Duodenal mucosa (tissue), 2 donors: ENCODE results near the gene QTRT2.

Source experiments
- H3K27ac ChIP-seq: one replicate; pipeline ENCODE4 v1.7.0; 2013; ENCODE audit warnings: low read depth, low read length
- H3K27me3 ChIP-seq, 2 donors: one replicate each; pipeline ENCODE4 v1.7.0; 2013; ENCODE audit warnings: low read length in 2 of 2, control low read depth in 1 of 2; ENCODE audit not compliant: insufficient read depth in 2 of 2, control insufficient read depth in 1 of 2
- H3K36me3 ChIP-seq, 2 donors: one replicate each; pipeline ENCODE4 v1.7.0; 2013; ENCODE audit warnings: low read length in 2 of 2, control low read depth in 1 of 2; ENCODE audit not compliant: insufficient read depth in 2 of 2, control insufficient read depth in 1 of 2
- H3K4me1 ChIP-seq, 2 donors: one replicate each; pipeline ENCODE4 v1.7.0; 2013; ENCODE audit warnings: low read length in 2 of 2, control low read depth in 1 of 2; ENCODE audit not compliant: insufficient read depth in 2 of 2, control insufficient read depth in 1 of 2
- H3K4me3 ChIP-seq, 2 donors: one replicate each; pipeline ENCODE4 v1.7.0; 2013; ENCODE audit warnings: low read length in 2 of 2, low read depth in 1 of 2
- H3K9ac ChIP-seq, 2 donors: one replicate each; pipeline ENCODE4 v1.7.0; 2013; ENCODE audit warnings: low read length in 2 of 2, low read depth in 1 of 2
- H3K9me3 ChIP-seq, 2 donors: one replicate each; pipeline ENCODE4 v1.7.0; 2013; ENCODE audit warnings: low read length in 2 of 2, control low read depth in 1 of 2; ENCODE audit not compliant: control insufficient read depth in 1 of 2

QTRT2 gene

DNA sequence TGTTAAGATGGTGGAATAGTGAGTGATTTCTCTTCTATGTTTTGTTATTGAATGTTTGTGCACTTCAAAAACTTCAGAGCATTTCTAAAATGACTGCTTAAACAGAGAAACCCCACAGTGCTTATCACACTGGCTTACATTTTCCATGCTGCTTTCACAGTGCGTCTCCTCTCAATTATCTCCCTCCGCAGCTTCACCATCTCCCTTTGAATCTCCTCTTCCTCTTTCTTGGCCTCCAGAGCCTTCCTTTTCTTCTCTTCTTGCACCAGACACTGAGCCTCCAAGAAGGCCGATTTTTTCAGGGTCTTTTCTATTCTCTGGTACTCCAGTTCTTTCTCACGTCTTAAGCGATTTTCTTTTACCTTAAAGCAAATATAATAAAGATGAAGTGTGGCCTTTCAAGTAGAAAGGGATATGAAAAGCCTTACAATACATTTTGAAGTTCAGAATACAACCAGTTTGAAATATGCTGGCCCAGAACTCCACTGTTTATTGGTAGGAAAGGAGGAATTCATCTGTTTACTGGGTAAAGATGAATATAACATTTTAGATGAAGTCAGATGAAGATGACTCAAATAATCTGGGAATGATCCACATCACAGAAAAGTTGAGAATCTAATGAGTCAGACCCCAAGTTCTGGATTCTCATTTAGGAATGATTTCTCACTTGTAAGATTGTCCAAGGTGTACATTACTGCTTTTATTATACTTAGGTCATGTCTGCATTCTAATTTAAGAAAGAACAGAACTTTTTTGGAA is 21.6 kb upstream of the QTRT2 start:
- Histone ChIP-seq H3K9me3 (no peaks in the 10 kb centered on the region), H3K4me1 (no peaks in the 10 kb centered on the region), H3K4me3 (no peak overlapping the region), H3K9ac (no peak overlapping the region), H3K27me3 (no peaks in the 10 kb centered on the region), H3K27ac (no peak overlapping the region), H3K36me3 (peaks cover 0 to 7% of the 10 kb centered on the region in 2 donors)

DNA sequence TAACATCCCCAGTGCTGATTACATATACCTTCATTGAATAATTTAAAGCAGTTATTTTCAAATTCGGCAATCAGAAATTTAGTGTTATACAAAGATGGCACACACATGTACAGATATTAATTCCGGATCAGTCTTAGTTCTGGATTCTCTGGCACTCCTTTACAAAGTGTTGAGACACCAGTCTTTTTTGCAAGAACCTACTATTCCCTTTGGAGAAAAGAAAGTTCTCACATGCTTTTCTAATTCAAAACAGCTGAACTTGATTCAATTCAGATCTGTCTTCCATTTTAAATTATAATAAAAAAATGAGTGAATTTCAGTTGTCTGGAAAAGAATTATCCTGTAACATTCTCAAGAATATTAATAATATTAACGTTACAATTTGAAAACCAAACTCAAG is 20.6 kb upstream of the QTRT2 start:
- Histone ChIP-seq H3K27ac (no peak overlapping the region), H3K36me3 (peaks cover 0 to 7% of the 10 kb centered on the region in 2 donors), H3K27me3 (no peaks in the 10 kb centered on the region), H3K4me1 (no peaks in the 10 kb centered on the region), H3K9ac (no peak overlapping the region), H3K9me3 (no peaks in the 10 kb centered on the region), H3K4me3 (no peak overlapping the region)

DNA sequence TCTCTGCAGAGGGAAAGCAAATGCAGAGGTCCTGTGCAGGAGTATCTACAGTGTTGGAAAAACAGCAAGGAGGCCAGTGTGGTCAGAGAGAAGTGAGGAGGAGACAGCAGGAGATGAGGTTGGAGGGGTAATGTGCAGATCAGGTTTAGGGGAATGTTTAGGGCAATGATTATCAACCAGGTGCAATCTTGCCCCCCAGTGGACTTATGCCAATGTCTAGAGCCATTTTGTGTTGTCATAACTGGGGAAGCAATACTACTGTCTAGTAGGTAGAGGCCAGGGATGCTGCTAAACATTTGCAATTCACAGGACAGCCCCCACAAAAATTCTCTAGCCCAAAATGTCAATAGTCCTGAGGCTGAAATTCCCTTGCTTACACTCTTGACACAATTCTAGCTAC is 13.3 kb upstream of the QTRT2 start:
- H3K9ac ChIP-seq, result no peak overlapping the region
- H3K9me3 ChIP-seq, result no peaks in the 10 kb centered on the region

DNA sequence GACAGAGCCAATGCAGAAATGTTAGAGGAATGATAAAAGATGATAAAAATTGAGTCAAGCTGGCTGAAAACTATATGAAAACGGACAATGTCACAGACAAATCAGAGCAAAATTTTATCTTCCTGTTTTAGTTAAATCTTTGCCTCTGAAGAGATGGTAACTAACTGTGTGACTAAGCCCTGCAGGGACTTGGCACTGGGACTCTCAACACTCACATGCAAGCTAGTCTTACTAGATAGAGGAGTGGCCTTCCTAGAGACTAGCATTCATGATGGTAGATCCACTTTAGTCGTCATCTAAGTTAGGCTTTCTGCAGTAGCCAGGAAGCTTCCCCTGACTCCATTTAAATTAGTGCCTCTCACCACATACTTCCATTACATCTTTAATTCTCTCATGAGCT is 4.3 kb upstream of the QTRT2 start:
- Histone ChIP-seq H3K36me3 (no peaks in the 10 kb centered on the region), H3K27me3 (no peaks in the 10 kb centered on the region), H3K4me3 (no peak overlapping the region), H3K27ac (no peak overlapping the region), H3K9me3 (no peaks in the 10 kb centered on the region), H3K9ac (no peak overlapping the region), H3K4me1 (peaks cover 5 to 9% of the 10 kb centered on the region in 2 donors)

More for the DNA sequence above, 13.3 kb upstream of the QTRT2 start:
- H3K36me3 ChIP-seq, result peaks cover 0 to 2% of the 10 kb centered on the region in 2 donors
- H3K27ac ChIP-seq, result no peak overlapping the region
- H3K27me3 ChIP-seq, result no peaks in the 10 kb centered on the region
- no peaks in the 10 kb centered on the region for H3K4me1 ChIP-seq
- H3K4me3 ChIP-seq, result no peak overlapping the region

DNA sequence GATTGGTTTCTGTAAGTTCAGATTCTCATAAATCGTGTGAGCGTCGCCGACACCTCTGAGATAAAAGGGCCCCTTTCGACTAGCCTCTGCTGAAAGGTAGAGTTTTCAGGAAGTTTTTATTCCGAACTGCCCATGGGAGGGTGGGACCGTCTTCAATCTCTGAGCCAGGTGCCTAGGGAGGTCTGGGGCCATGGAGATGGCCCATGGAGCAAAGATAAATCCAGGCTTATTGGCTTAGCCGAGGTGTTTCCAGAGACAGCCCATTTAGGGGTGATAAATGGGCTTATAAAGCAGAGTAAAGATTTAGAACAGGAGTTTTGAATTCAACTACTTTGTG is 442 bp downstream of the QTRT2 start:
- peak overlapping the region; percentile 58 to 83 for H3K9ac ChIP-seq
- H3K27ac ChIP-seq, result peak overlapping the region; percentile 42
- no peaks in the 10 kb centered on the region for H3K36me3 ChIP-seq
- no peaks in the 10 kb centered on the region for H3K9me3 ChIP-seq
- H3K27me3 ChIP-seq, result no peaks in the 10 kb centered on the region
- peak overlapping the region; percentile 95 to 99 for H3K4me3 ChIP-seq
- peaks cover 13 to 29% of the 10 kb centered on the region in 2 donors for H3K4me1 ChIP-seq

DNA sequence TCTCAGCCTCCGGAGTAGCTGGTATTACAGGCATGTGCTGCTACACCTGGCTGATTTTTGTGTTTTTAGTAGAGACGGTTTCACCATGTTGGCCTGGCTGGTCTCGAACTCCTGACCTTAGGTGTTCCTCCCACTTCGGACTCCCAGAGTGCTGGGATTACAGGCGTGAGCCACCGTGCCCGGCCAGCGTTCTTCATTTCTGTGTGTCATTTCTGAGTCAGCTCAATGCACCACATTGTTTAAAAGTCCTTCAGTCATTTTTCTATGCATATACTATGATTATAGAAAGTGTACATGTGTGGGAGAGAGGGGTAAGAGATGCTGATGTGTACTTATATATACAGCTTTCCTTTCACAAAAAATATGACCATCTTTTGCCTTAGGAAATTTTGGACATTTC is 2.1 kb downstream of the QTRT2 start:
- no peaks in the 10 kb centered on the region for H3K27me3 ChIP-seq
- H3K4me1 ChIP-seq, result peaks cover 13 to 29% of the 10 kb centered on the region in 2 donors
- no peaks in the 10 kb centered on the region for H3K36me3 ChIP-seq
- no peak overlapping the region for H3K4me3 ChIP-seq
- H3K9ac ChIP-seq, result no peak overlapping the region
- H3K9me3 ChIP-seq, result no peaks in the 10 kb centered on the region
- H3K27ac ChIP-seq, result no peak overlapping the region

DNA sequence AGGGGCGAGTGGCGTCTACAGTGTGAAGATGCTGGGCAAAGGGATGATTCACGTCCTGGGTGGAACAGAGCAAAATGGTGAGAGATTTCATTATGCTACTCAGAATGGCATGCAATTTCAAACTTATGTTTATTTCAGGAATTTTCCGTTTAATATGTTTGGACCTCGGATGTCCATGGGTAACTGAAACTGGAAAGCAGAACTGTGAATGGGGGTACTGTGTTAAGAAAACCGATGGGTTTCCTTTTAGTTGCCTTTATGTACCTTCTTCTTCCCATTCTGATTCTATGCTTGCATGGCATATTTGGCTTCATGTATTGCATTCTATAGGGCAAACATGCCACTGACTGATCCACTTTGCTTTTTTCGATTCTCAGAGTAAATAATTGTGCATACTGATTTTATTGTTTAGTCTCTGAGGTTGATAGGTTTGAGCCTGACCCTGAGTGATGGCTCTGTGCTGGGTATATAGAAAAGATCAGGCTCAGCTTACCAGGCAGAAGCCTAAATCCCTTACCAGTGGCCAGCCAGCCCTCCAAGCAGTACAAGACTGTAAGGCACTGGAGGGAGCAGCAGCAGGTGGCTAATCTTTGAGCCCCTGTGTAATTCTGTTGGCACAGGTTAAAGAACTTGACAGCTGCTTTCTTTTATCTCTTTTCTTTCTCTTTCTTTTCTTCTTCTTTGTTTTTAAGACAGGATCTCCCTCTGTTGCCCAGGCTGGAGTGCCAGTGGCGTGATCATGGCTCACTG is 4.5 kb downstream of the QTRT2 start:
- Histone ChIP-seq H3K9me3 (no peaks in the 10 kb centered on the region), H3K27me3 (no peaks in the 10 kb centered on the region), H3K4me1 (peaks cover 8 to 23% of the 10 kb centered on the region in 2 donors), H3K4me3 (no peak overlapping the region), H3K9ac (no peak overlapping the region), H3K27ac (no peak overlapping the region), H3K36me3 (peaks cover 6% of the 10 kb centered on the region in 2 donors)

DNA sequence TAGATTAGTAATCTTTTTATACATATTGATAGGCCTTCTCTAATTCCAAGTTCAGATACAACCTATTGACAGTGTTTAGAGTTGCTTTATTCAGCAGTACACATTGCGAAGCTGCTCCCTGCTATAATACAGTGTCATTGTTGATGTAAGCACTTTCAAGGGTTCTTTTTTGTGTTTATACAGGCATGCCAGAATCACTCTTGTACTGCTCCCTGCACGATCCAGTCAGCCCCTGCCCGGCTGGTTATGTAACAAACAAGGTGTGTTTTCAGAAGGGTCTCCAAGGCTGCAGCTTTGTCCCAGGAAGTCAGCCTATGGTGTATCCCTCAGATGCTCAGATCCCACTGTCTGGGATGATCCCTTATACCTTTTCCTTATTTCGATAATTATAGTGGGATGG is 11.3 kb downstream of the QTRT2 start:
- no peaks in the 10 kb centered on the region for H3K4me1 ChIP-seq
- no peak overlapping the region for H3K9ac ChIP-seq
- H3K4me3 ChIP-seq, result no peak overlapping the region
- H3K27me3 ChIP-seq, result no peaks in the 10 kb centered on the region
- peaks cover 21 to 55% of the 10 kb centered on the region in 2 donors for H3K36me3 ChIP-seq
- no peaks in the 10 kb centered on the region for H3K9me3 ChIP-seq
- H3K27ac ChIP-seq, result no peak overlapping the region

DNA sequence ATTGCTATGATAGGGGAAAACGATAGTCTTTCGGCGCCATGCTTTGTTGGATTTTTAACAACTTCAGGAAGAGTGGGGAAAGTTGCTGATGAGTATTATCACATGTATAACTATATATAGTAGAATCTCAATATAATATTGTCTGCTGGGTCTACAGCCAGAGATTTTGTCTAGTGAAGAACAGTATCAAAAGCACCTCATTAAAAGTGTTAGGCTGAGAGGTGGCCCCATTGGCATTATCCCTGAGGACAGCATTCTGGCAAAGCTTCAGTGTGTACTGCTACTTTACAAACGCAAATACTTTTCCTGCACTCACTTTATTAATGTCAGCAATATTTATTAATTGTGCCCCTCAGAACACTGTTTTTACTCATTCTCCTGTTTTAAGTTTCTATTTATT is 11.8 kb downstream of the QTRT2 start:
- Histone ChIP-seq H3K4me3 (no peak overlapping the region), H3K9ac (no peak overlapping the region), H3K27me3 (no peaks in the 10 kb centered on the region), H3K4me1 (no peaks in the 10 kb centered on the region), H3K9me3 (no peaks in the 10 kb centered on the region), H3K36me3 (peaks cover 24 to 59% of the 10 kb centered on the region in 2 donors), H3K27ac (no peak overlapping the region)

DNA sequence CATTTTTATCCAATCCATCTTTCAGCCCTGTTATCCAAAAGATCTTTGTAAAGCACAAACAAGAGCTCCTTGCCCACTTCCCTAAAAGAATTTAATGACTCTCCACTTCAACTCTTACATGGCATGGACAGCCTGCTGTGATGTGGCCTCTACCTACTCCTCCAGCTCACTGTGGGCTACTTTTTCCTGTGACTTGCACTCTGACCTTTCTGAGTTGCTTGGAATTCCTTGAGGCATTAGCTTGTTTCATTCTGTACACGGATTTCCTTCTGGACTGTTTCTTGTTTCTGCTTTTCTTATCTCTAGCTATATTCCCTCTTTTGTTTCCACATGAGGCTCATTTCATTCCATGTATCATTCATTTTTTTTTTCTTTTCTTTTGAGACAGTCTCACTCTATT is 15.2 kb downstream of the QTRT2 start:
- H3K9me3 ChIP-seq, result no peaks in the 10 kb centered on the region
- H3K9ac ChIP-seq, result no peak overlapping the region
- no peak overlapping the region for H3K4me3 ChIP-seq
- H3K36me3 ChIP-seq, result peaks cover 28 to 79% of the 10 kb centered on the region in 2 donors
- no peak overlapping the region for H3K27ac ChIP-seq
- no peaks in the 10 kb centered on the region for H3K27me3 ChIP-seq
- no peaks in the 10 kb centered on the region for H3K4me1 ChIP-seq
